Measurements from ENCODE around the gene RBP7.

DNA sequence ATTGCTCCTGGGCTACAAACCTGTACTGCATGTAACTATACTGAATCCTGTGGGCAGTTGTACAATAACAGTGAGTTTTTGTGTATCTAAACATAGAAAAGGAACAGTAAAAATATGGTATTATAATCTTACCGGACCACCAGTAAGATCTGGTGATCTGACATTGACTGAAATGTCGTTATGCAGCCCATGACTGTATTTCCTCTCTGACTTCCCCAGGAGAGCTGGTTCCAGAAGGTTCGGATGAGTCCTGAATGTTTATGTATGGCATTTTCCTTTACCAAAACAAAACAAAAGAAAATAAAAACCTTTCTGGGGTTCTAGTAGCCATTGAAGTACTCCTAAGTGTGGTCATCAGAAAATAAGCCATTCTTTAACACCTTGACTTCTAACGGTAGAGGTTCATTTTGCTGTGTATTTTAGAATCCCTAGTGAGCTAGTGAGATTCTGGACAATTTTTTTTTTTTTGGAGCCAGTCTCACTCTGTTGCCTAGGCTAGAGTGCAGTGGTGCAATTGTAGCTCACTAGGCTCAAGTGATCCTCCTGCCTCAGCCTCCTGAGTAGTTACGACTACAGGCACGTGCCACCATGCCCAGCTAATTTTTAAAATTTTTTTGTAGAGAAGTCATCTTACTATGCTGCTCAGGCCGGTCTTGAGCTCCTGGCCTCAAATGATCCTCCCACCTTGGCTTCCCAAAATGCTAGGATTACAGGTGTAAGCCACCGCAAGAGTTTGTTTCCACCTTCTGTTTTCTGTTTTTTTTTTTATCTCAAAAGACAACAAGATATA is 63.5 kb downstream of the RBP7 start:
- TF ChIP-seq, protein P1, sequence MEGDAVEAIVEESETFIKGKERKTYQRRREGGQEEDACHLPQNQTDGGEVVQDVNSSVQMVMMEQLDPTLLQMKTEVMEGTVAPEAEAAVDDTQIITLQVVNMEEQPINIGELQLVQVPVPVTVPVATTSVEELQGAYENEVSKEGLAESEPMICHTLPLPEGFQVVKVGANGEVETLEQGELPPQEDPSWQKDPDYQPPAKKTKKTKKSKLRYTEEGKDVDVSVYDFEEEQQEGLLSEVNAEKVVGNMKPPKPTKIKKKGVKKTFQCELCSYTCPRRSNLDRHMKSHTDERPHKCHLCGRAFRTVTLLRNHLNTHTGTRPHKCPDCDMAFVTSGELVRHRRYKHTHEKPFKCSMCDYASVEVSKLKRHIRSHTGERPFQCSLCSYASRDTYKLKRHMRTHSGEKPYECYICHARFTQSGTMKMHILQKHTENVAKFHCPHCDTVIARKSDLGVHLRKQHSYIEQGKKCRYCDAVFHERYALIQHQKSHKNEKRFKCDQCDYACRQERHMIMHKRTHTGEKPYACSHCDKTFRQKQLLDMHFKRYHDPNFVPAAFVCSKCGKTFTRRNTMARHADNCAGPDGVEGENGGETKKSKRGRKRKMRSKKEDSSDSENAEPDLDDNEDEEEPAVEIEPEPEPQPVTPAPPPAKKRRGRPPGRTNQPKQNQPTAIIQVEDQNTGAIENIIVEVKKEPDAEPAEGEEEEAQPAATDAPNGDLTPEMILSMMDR (conservative IDR thresholded peaks at IDR 0.05 in 1 of 2, IDR thresholded peaks at IDR 0.05 in 1 of 2; ENCODE audit: extremely low read depth in 1 of 2, insufficient read depth in 1 of 2, low read depth in 1 of 2, low read length in 2 of 2): no peak
- no peak for TF ChIP-seq EZH2 (IDR thresholded peaks at IDR 0.05; ENCODE audit: borderline replicate concordance, low read length)
